HepG2 (cell line): ENCODE measurements around the gene NFS1.

ENCODE experiments used
- ASH2L ChIP-seq: fragments of 300-600, 200-600 bp; sonication (generic); IDR thresholded peaks from 2 replicates; pipeline ENCODE4 v1.7.0; 2017; ENCODE audit warnings: low read depth, mild to moderate bottlenecking, moderate library complexity, mixed read lengths, low read length; ENCODE audit not compliant: insufficient read length
- ZNF263 ChIP-seq: sonication (generic); formaldehyde crosslinking; IDR thresholded peaks from 2 replicates; pipeline ENCODE4 v1.4.0; 2020; ENCODE audit warnings: missing genetic modification reagents
- TF ChIP-seq, protein P1 (sequence below): sonication (generic); formaldehyde crosslinking; IDR thresholded peaks from 2 replicates; pipeline ENCODE4 v1.4.0; 2020; ENCODE audit warnings: missing genetic modification reagents, borderline replicate concordance
- TF ChIP-seq, protein P2 (sequence below): sonication (generic); formaldehyde crosslinking; IDR thresholded peaks from 2 replicates; pipeline ENCODE4 v1.5.0; 2020; ENCODE audit warnings: mild to moderate bottlenecking, missing genetic modification reagents, moderate library complexity

DNA sequence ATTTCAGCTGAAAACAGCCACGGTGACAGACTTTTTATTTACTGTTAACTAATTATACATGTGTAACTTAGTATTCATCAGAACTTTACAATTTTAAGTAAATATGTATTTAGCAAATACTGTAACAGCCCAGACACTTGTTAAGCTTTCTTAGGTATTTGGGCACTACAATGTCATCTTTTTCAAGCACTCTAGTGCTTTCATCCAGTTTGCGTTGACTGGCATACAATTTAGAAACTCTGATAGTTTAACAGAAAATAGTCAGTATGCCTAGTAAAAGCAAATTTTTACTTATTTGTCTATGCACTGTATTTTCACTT lies 32.3 kb upstream of the NFS1 start:
- no peak for TF ChIP-seq ASH2L
- TF ChIP-seq, protein P1, sequence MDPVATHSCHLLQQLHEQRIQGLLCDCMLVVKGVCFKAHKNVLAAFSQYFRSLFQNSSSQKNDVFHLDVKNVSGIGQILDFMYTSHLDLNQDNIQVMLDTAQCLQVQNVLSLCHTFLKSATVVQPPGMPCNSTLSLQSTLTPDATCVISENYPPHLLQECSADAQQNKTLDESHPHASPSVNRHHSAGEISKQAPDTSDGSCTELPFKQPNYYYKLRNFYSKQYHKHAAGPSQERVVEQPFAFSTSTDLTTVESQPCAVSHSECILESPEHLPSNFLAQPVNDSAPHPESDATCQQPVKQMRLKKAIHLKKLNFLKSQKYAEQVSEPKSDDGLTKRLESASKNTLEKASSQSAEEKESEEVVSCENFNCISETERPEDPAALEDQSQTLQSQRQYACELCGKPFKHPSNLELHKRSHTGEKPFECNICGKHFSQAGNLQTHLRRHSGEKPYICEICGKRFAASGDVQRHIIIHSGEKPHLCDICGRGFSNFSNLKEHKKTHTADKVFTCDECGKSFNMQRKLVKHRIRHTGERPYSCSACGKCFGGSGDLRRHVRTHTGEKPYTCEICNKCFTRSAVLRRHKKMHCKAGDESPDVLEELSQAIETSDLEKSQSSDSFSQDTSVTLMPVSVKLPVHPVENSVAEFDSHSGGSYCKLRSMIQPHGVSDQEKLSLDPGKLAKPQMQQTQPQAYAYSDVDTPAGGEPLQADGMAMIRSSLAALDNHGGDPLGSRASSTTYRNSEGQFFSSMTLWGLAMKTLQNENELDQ (CRISPR knock-in tag) = no peak
- TF ChIP-seq, protein P2, sequence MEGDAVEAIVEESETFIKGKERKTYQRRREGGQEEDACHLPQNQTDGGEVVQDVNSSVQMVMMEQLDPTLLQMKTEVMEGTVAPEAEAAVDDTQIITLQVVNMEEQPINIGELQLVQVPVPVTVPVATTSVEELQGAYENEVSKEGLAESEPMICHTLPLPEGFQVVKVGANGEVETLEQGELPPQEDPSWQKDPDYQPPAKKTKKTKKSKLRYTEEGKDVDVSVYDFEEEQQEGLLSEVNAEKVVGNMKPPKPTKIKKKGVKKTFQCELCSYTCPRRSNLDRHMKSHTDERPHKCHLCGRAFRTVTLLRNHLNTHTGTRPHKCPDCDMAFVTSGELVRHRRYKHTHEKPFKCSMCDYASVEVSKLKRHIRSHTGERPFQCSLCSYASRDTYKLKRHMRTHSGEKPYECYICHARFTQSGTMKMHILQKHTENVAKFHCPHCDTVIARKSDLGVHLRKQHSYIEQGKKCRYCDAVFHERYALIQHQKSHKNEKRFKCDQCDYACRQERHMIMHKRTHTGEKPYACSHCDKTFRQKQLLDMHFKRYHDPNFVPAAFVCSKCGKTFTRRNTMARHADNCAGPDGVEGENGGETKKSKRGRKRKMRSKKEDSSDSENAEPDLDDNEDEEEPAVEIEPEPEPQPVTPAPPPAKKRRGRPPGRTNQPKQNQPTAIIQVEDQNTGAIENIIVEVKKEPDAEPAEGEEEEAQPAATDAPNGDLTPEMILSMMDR = no peak
- TF ChIP-seq ZNF263 = no peak
